Ishikawa (cell line): ENCODE results near the gene RUNX1.

Experiments
- CEBPB ChIP-seq: IDR thresholded peaks from 2 replicates; pipeline ENCODE4 v1.6.1; 2012
- CREB1 ChIP-seq: IDR thresholded peaks from 2 replicates; pipeline ENCODE4 v1.6.1; 2012; ENCODE audit warnings: low read depth
- EGR1 ChIP-seq: IDR thresholded peaks from 2 replicates; pipeline ENCODE4 v1.6.1; 2012
- EP300 ChIP-seq: IDR thresholded peaks from 2 replicates; pipeline ENCODE4 v1.6.1; 2012; ENCODE audit warnings: borderline replicate concordance
- FOXM1 ChIP-seq: IDR thresholded peaks from 2 replicates; pipeline ENCODE4 v1.6.1; 2012; ENCODE audit warnings: low read depth, borderline replicate concordance
- MAX ChIP-seq: IDR thresholded peaks from 2 replicates; pipeline ENCODE4 v1.6.1; 2012
- NFIC ChIP-seq: IDR thresholded peaks from 2 replicates; pipeline ENCODE4 v1.6.1; 2012
- RAD21 ChIP-seq: IDR thresholded peaks from 2 replicates; pipeline ENCODE4 v1.6.1; 2012; ENCODE audit warnings: low read depth
- REST ChIP-seq: IDR thresholded peaks from 2 replicates; pipeline ENCODE4 v1.6.1; 2012; ENCODE audit warnings: low read depth, mild to moderate bottlenecking
- TAF1 ChIP-seq: IDR thresholded peaks from 2 replicates; pipeline ENCODE4 v1.6.1; 2012; ENCODE audit warnings: low read depth, mild to moderate bottlenecking
- TCF12 ChIP-seq: IDR thresholded peaks from 2 replicates; pipeline ENCODE4 v1.6.1; 2012; ENCODE audit warnings: low read depth
- TEAD4 ChIP-seq: IDR thresholded peaks from 2 replicates; pipeline ENCODE4 v1.6.1; 2012
- USF1 ChIP-seq: IDR thresholded peaks from 2 replicates; pipeline ENCODE4 v1.6.1; 2012
- YY1 ChIP-seq: IDR thresholded peaks from 2 replicates; pipeline ENCODE4 v1.6.1; 2012; ENCODE audit warnings: low read depth
- ZBTB7A ChIP-seq: IDR thresholded peaks from 2 replicates; pipeline ENCODE4 v1.6.1; 2012; ENCODE audit warnings: low read depth

The RUNX1 gene

GRCh38 chr21:34965200-34966174, 83.6 kb downstream of the RUNX1 start:
- TF ChIP-seq CREB1, result no peak
- TF ChIP-seq RAD21, result no peak
- no peak for TF ChIP-seq YY1
- TF ChIP-seq EP300, result no peak
- TF ChIP-seq EGR1, result no peak
- no peak for TF ChIP-seq TCF12
- TF ChIP-seq FOXM1, result no peak
- no peak for TF ChIP-seq TAF1
- TF ChIP-seq NFIC, result no peak
- no peak for TF ChIP-seq REST
- TF ChIP-seq TEAD4, result no peak
- TF ChIP-seq ZBTB7A, result no peak
- TF ChIP-seq USF1, result no peak
- no peak for TF ChIP-seq MAX
- TF ChIP-seq CEBPB, result no peak

- TF ChIP-seq EP300 (no peak), REST (no peak), RAD21 (no peak), CREB1 (no peak), TEAD4 (no peak), YY1 (no peak), TCF12 (no peak)
Measured at GRCh38 chr21:34962586-34963222, 86.4 kb downstream of the RUNX1 start.

GRCh38 chr21:34962136-34962535, 87.0 kb downstream of the RUNX1 start:
- TF ChIP-seq ZBTB7A (no peak), FOXM1 (no peak), CEBPB (no peak), REST (no peak), RAD21 (no peak), TEAD4 (no peak)

GRCh38 chr21:34960687-34961086, 88.4 kb downstream of the RUNX1 start:
- TF ChIP-seq ZBTB7A (no peak), TCF12 (no peak), RAD21 (no peak), FOXM1 (no peak), CEBPB (no peak), EP300 (no peak), EGR1 (no peak), USF1 (no peak), CREB1 (no peak), MAX (no peak), TEAD4 (no peak), YY1 (no peak), TAF1 (no peak), NFIC (no peak)
